ENCODE results near the gene RGS16.
"Not testable (repeated sequence)": the region's sequence is repeated elsewhere in the genome, so short reads cannot be mapped to it uniquely, and the experiment has no call there.

Gene RGS16

DNA sequence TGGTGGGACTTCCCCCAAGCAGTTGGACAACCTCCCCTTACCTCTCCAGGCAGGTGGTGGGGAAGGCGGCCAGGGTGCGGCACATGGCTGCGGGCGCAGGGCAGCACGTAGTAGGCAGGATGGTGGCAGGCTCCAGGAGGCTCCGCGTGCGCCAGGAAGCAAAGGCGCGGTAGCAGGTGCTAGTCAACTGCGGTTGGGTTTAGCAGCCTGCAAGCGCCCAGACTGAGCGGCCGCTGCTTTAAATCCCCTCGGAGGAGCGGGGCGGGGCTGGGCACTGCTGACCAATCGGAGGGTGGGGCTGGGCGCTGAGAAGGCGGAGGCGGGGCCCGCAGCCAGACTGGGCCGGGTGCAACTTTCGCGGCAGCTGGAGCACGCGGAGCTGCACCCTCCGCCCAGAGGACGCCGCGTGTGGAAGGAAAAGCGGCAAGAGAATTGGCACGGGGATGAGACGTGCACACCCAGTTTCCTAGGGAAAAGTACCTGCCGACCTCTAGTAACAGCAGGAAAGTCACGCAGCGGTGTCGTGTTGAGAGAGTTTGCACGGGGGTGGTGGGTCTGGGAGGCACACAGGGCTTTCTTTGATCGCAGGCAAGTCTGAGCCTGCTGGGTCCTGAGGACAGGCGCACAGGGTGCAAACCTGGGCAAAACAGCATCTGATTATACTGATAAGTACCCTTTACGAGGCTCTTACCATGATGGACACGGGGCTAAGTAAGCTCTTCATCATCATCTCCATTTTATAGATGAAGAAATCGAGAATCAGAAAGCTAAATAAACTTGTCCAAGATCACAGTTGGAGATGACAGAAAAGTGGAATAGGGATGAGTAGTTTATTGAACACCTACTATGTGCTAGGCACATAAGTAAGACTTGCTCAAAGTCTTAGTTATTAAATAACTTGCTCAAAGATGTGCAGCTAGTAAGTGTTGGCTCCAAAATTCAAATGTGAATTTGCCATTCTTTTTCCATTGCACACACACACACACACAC is at the start of gene RGS16:
RGS16 (minus strand) TSS at position 215 of the 990 bp plus-strand sequence; CDS start at position 85, 130 bp downstream.
- peak; percentile 90 for DNase-seq (ENCODE audit: low read depth, low spot score)

GRCh38 chr1:182653986-182654385 is 49.8 kb upstream of the RGS16 start:
- DNase-seq (ENCODE audit: low read depth, low spot score), result no peak

- DNase-seq (ENCODE audit: low read depth, low spot score), result no peak
Observed at GRCh38 chr1:182652933-182653332, 48.7 kb upstream of the RGS16 start.

DNA sequence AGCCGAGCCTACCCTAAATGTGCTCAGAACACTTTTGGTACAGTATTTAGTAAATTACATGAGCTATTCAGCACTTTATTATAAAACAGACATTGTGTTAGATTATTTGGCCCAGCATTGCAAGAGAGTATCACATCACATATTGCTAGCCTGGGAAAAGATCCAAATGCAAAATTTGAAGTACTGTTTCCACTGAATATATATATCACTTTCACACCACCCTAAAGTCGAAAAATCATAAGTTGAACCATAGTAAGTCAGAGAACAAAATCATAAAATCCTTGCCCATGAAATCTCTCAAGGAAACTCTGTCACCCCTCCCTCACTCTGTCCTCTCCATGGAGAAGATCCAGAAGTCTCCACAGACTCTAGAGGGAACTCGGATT is 47.1 kb upstream of the RGS16 start:
- no peak for DNase-seq (ENCODE audit: low read depth, low spot score)

- DNase-seq (ENCODE audit: low read depth, low spot score), result no peak
Observed at GRCh38 chr1:182650678-182651338, 46.6 kb upstream of the RGS16 start.

- DNase-seq (ENCODE audit: low read depth, low spot score), result no peak
Observed at GRCh38 chr1:182649041-182649440, 44.9 kb upstream of the RGS16 start.

DNA sequence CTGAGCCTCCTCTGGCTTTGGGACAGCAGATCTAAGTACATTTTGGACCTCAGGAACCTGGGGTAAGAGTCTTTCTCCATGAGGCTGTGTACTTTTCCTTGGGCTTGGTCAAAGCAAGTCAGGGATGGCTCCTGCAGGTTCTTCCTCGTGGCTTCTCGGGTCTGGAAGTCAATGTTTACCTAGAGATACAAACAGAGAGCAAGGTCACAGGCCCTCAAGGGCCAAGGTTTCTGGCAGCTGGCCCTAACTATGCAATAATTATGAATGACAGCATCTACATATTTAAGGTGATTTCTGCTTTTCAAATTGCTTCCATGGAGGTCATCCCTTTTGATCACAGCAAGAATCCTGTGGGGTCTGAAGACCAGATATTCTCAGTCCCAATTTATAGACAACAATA is 42.5 kb upstream of the RGS16 start:
- no peak for DNase-seq (ENCODE audit: low read depth, low spot score)

DNA sequence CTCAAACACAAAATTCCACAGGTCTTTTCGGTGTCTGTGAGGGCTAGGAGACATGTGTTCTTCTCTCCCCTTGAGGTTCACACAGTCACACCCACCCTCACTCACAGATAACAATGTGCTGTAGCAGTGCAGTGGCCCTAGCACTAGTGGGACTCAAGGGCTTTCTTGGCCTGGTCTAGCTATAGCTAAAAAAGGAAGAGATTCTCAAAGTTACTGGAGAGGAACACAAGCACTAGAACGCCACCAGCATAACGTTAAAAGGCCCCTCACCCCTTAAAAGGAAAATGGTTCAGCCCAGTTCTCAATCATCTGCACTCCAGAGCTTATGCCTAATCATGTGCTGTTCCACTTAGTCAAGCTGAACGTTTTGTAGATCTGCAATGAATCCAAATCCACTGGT is 40.7 kb upstream of the RGS16 start:
- DNase-seq (ENCODE audit: low read depth, low spot score), result no peak

DNA sequence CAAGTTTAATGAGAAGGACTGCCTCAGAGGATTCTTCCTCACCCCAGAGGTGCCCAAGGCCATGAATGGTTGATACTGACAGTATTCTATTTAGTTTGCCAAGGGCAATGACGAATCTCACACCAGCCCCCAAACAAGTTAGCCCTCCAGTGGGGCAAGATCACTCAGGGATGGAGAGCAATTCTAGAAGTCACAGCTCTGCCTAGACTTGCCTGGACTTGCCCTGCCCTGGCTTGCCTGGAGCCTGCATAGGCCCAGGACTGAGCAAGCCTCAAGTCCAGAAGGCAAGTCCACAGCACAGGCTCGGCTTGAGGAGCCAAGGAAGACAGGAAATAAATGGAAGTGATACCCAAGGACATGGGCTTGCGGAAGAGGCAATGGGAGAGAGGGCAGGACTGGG is 39.5 kb upstream of the RGS16 start:
- DNase-seq (ENCODE audit: low read depth, low spot score), result no peak

DNA sequence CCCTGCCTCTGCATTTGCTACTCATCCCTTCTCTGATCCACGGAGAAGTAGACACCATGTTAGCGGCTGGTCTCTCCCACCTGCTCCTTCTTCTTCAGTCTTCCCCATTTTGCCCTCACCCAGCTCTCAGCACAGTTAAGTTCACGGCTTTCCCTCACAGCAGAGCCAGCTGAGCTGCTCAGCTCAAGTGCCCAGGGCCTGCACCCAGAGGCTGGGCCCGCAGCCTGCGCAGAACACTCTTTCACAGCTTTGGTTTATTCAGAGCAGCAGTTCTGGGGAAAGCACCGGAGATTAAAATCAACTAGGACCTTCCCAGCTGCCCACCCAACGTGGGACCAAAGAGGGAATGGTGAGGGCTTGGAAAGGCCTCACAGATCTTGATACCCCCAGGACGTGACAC is 38.3 kb upstream of the RGS16 start:
- DNase-seq (ENCODE audit: low read depth, low spot score), result no peak

- no peak for DNase-seq (ENCODE audit: low read depth, low spot score)
Observed at GRCh38 chr1:182641561-182641960, 37.4 kb upstream of the RGS16 start.

GRCh38 chr1:182639330-182639729 is 35.1 kb upstream of the RGS16 start:
- DNase-seq (ENCODE audit: low read depth, low spot score), result no peak

- no peak for DNase-seq (ENCODE audit: low read depth, low spot score)
Observed at GRCh38 chr1:182637769-182638168, 33.6 kb upstream of the RGS16 start.

DNA sequence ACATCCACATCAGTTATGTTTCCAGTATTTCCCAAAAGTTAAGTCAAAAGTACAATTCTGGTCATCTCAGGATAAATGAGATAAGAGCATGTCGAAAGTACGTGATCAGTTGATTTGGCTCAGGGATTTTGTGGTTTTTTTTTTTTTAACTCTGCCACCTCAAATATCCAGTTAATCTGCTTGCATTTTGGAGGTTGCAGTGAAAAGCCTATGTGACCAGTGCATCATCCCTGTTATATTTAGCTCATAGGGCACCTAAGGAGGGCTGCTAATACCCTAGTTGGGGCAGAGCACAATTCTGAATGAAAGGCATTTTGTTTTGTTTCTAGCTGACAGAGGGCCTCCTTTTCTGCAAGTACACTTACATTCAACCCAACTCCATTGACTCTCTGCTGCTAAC is 31.7 kb upstream of the RGS16 start:
- DNase-seq (ENCODE audit: low read depth, low spot score), result peak; percentile 48

DNA sequence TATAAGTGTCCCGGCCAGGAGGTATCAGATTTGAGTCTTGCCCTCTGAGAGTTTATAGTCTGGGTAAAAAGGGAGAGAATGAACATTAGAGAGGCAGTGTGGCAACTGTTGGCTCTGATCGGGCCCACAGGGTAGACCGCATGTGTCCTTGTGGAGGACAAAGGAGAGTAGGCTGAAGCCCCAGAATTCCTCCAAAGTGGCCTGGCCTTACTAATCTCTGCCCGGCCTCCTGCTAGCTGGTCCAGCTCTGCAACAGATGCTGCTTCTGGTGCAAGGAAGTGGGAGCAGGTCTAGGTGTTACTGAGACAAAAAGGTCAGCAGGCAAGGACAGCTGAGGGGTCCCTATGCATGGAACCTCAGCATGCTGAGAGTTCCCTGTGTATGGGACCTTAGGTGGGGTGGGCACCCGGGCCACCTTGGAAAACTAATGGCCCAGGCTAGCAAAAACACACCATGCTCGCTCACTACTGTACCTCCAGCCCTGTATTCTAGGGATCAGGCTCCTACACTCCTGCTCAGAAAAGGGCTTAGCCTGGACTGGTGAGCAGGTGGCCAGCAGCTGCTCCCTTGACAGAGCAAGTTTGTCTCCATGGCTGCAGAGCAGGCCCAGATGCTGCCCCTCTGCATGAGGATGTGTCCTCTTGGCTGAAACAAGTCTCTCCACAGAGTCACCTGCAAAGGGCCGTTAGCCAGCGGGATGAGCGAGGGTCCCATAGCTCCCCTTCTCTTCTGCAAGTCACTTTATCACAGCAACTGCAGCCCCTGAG is 30.3 kb upstream of the RGS16 start:
- DNase-seq (ENCODE audit: low read depth, low spot score), result peak; percentile 34

- DNase-seq (ENCODE audit: low read depth, low spot score), result peak; percentile 93
Observed at GRCh38 chr1:182633657-182634281, 29.6 kb upstream of the RGS16 start.

DNA sequence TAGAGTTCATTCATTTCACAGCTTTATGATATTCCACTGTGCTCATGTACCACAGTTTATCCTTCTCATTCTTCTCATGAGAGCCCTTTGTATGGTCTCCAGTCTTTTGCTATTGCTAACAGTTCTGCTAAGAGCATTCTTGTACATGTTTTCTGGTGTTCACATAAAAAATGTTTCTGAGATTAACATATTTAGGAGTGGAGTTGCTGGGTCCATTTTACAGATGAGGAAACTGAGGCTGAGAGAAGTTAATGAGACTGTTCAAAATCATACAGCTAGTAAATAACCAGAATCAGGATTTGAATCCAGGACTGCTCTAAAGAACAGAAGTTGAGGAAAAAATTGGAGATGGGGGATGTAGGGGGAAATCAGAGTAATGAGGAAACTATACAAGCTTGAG is 28.8 kb upstream of the RGS16 start:
- DNase-seq (ENCODE audit: low read depth, low spot score), result no peak

DNA sequence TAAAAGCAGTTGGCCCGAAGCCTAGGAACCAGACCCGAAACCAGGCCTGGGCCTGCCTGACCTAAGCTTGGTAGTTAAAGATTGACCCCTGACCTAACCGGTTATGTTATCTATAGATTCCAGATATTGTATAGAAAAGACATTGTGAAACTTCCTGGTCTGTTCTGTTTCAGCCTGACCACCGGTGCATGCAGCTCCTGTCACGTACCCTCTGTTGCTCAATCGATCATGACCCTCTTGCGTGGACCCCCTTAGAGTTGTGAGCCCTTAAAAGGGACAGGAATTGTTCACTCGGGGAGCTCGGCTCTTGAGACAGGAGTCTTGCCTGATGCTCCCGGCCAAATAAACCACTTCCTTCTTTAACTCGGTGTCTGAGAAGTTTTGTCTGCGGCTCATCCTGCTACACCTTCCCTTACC is 28.3 kb upstream of the RGS16 start:
- DNase-seq (ENCODE audit: low read depth, low spot score), result not testable (repeated sequence)

- no peak for DNase-seq (ENCODE audit: low read depth, low spot score)
Observed at GRCh38 chr1:182631954-182632353, 27.8 kb upstream of the RGS16 start.

GRCh38 chr1:182631053-182631677 is 27.0 kb upstream of the RGS16 start:
- DNase-seq (ENCODE audit: low read depth, low spot score), result no peak

- no peak for DNase-seq (ENCODE audit: low read depth, low spot score)
Observed at GRCh38 chr1:182630586-182630985, 26.4 kb upstream of the RGS16 start.

Measured in ELF-1 (cell line).